Tongue (tissue), 2 donors: ENCODE measurements around the gene CTNND2. TPM values are rescaled to one million over a fixed set of nuclear protein-coding genes. Genes with fewer than 3 reads are reported as not detected.

ENCODE experiments used
- DNase-seq: peaks from one replicate; pipeline ENCODE4 v3.0.0-alpha.2; 2015
- total RNA-seq: library from RNA; depleted of rRNA; stranded (reverse); fragments of >200 nt; gene quantifications from one replicate; pipeline ENCODE4 v1.2.3, GENCODE V29; 2014

Gene CTNND2
- total RNA-seq, 1 donor from 2014 or later: 2.4 TPM

DNA sequence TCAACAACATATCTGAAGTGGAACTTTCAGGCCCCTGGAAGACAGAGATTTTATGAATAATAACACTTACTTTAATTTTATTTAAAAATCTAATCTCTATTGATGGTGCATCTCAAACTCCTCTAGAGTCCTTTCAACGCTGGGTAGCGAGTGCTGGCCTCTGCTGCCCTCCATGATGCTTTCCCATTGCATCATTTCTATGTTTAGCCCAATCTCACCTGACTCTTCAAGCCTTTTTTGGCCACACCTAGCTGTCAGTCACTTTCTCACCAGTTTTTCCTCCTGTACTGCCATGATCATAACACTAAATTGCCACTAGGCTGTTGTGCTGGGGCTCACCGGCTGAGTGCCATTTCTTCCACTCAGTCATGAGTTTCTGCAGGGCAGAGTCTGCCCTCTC lies 747.1 kb downstream of the CTNND2 start:
- DNase-seq: no peak

DNA sequence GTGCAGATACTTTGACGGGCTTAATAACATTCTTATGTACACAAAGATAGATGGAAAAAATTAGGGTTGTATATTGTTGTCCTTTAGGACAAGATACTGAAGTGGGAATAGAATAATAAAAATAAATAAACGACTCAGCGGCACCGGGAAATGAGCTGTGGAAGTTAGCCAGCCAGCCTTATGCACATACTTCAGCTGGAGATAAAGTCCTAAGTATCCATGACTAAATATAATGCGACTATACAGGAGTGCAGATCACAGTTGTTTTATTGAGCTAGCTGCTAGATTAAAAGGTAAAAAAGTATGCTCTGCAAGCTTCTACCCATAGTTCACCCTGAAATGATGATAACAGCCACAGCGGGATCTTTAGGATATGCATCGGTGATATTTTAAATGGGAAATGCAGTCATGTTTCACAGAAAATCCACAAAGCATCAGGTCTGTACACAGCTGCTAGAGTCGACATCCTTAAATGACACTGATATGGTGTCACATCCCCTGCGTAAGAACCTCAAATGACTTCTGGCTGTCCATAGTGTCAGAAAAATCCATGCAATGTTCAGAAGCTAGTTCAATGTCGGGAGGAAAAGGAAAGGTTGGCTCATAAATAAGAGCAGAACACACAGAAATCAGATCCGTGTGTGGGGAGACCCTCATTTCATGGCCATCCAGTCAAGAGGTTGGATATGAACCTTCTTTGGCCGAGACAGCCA lies 750.4 kb downstream of the CTNND2 start:
- DNase-seq: peak; percentile 35

DNA sequence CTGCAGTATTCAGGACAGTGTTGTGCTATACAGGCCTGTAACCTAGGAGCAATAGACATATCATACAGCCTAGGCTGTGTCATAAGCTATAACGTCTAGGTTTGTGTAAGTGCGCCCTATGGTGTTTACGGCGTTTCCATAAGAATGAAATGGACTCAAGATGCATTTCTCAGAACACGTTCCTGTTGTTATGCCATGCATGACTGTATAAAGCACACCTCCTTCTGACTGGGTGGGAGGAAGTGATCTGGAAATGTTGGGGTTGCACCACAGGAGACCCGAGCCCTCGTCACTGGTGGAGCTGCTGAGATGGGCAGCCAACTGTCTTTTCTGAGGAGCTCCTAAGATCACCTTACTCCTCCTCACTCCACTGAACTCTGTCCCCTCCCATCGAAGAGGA lies 751.9 kb downstream of the CTNND2 start:
- no peak for DNase-seq

DNA sequence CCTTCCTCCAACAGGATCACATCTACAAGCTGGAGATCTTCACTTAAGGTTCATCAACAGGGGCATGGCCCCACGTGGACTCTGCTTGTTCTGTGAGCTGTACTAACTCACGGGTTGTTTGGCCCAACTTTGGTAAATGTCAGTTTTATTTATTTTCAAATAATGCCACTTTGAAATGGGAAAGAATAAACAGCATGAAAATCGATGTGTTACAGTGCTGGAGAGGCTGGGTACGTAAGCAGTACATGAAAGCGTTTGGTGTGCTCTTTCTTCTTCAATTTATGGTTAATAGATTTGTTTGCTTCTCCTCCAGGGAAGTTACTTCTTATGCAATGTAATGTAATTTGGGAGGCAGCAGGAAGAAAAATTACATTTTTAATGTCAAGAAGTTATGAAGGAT lies 753.3 kb downstream of the CTNND2 start:
- no peak for DNase-seq

DNA sequence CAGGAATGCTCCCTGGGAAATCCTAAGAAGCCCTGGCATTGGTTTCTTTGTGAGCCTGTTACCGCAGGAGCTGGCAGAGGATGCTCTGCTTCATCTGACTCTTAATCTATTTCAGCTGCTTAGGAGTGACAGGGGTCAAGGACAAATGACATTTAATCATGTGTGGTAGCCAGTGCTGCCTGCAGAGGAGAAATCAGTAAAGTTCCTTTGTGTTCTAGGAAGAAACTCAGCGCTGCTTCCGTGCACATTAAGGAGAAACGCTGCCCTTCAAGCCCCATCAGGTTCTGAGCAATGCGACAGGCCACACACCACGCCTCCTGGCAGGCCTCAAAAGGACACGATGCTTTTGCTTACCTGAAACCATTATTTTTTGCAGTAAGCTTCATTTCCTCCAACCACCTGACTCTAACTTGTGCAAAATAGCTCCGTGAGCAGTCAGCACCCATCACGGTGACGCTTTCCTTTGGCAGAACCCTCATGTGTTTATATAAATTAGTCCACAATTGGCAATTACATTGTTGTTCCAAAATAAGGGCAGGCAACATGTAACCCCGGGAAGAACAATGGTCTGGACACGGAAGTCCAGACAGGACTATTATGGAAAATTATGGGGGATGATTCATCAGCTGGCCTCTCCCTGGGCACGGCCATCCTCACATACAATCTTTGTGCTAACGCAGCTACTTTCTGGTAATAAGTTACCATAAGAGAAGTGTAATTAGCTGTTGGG lies 755.3 kb downstream of the CTNND2 start:
- no peak for DNase-seq

DNA sequence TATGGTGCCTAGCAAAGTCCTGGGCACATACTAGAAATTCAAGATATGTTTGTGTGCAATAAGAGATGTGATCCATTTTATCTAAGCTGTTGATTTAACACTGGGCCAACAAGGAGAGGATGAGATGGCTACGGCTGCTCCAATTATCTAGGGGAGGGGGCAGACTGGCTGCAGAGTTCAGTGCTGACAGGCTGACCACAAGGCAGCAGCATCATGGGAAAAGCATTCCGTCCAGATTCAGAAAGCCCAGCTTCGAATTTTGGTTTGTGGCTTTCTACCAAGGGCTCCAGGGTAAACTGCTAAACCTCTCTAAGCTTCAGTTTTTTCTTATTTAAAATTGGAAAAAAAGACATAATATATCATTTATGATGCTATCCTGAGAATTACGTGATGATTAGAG lies 758.1 kb downstream of the CTNND2 start:
- no peak for DNase-seq

DNA sequence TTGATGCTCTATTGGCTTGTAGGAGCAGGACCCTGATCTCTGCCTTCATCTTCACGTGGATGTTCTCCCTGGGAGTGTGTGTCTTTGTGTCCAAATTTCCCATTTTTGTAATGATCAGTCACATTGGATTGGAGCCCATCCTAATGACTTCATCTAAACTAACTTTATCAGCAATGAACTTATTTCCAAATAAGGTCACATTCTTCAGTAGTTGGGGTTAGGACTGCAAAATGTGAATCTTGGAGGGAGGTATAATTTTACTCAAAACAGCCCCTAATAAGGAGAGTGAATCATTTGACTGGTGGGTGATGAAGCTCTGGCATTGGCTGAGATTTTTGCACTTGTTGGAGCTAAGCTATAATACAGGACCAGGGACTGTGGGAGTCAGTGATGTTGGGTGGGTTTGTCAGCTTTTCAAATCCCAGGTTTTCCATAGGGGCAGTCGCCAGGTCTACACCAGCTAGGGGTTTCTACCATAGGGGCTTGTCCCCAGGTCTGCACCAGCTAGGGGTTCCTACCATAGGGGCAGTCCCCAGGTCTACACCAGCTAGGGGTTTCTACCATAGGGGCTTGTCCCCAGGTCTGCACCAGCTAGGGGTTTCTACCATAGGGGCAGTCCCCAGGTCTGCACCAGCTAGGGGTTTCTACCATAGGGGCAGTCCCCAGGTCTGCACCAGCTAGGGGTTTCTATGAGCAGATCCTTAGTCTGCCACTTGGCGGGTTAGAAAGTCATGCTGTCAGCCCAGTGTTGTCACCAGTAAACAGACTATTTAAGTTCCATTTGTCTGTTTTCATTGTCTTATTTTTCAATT lies 760.6 kb downstream of the CTNND2 start:
- no peak for DNase-seq

DNA sequence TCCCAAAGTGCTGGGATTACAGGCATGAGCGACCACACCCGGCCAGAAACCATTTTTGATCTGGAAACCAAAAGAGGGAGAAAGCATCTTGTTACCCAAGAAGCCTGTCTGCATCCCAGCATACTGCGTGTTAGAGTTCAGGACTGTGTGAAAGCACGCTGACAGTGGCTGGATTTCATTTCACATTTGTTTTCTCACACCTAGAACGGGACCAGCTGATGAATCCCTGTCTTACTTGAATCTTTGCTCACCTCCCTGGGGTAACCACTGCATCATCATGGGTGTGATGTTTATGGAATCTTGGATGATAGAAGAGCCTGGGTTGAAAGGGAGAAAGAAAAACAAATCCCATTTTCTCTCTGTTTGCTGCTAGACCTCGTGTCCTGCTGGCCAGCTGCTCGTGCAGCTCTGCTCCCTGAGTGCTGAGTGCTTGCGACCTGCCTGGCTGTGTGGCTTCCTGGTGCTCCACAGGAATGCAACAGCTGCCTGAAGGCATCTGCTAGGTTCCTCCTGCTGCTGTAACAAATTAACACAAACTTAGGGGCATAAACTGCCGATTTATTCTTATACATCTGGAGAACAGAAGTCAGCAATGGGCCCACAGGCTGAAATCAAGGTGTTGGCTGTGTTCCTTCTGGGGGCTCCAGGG lies 764.9 kb downstream of the CTNND2 start:
- DNase-seq: peak; percentile 29

DNA sequence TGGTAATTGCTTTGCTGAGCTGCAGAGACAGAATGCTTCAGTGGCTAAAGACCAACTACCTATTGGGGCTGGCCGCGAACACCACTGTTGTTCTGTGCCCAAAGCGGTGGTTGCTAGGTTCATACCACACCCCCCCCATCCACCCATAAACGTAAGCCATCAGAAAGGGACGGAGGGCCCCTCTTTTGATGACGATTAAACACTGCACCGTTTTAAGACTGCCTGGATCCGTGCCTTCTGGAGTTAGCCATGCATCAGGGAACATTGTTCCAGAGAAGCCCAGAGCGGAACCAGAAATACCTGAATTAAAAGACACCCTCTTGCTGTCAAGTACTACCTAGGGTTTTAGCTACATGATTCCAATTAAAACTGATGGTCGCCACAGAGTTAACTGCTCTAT lies 774.1 kb downstream of the CTNND2 start:
- DNase-seq: no peak

DNA sequence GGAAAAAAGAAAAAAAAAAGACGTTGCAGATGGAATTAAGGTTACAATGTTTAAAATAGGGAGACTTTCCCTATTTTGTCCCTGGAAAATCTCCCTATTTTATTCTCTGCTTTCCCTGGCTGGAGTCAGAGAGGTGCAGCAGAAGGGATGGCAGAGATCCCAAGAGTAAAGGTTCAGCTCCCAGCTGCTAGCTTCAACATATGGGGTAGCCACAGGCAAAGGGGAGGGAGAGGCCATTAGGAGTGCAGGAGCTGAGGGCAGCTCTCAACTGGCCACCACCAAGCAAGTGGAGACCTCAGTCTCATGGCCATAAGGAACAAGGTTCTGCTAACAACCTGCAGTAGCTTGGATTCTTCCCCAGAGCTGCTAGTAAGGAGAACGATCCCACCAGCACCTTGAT lies 776.2 kb downstream of the CTNND2 start:
- DNase-seq: no peak

DNA sequence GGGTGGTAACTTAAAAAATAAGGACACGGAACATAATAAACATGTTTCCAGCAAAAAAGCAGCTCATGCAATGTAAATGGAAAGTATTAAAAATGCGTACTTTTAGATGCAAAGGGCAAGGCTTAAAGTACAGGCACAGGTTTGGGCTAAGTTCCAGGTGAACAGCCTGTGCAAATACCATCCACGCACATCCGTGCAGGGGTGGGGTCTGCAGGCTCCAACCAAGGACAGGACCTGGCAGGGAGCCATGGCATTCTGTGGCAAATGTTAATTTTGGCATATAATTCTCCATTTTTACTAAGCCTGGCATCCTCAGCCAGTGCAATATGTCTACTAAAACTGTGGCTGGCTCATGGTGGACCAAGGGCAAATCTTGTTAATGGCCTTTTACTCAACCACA lies 777.4 kb downstream of the CTNND2 start:
- DNase-seq: no peak

DNA sequence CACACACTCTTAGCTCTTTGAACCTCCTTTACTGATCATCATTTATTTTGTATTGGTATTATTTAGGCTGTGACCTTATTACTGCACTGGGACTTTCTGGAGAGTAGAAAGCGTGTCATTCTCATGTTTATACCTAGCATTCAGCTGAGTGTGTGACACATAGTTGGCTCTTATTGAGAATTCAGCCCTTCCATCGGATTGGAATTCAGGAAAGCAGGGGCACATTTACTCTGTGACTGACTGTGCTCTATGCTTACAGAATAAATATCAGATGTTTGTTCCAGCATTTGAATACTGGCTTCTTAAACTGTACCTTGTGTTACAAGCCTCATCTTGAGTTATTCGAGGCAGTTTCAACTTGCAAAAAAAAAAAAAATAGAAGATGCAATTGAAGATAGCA lies 782.4 kb downstream of the CTNND2 start:
- no peak for DNase-seq

DNA sequence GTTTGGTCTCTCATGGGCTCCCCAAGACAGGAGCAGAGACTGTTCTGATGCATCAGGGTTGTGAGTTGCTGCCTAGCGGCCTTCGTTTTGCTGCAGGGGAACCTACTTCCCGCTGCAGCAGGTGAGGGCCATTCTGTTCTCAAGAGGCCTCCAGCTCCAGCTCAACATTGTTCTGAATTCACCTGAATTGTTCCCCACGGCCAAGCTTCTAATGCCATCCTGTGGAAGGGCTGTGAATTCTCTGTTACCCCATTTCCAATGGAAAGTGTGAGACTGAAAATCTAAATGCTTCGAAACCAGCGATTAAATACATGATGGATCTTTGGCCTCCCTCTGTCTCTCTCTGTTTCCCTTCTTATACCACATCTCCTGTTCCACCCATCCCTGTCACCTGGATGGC lies 794.1 kb downstream of the CTNND2 start:
- DNase-seq: no peak

DNA sequence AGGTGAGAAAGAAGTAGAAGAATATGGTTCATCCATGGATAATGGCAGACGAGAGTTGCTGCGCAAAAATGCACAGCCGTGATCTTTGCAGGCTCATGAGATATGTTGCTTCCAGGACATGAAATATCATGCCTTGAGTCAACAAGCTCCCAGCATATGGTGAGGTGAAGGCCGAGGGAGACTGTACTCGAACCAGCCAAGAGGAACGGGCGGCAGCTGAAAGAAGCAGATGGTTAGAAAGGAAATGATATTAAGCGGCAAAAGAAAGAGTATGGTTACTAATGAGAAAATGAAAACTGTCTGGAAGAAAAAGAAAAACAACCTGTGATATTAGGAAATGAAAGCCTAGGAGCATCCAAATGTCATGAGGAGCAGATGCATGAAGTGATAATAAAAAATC lies 798.5 kb downstream of the CTNND2 start:
- no peak for DNase-seq

DNA sequence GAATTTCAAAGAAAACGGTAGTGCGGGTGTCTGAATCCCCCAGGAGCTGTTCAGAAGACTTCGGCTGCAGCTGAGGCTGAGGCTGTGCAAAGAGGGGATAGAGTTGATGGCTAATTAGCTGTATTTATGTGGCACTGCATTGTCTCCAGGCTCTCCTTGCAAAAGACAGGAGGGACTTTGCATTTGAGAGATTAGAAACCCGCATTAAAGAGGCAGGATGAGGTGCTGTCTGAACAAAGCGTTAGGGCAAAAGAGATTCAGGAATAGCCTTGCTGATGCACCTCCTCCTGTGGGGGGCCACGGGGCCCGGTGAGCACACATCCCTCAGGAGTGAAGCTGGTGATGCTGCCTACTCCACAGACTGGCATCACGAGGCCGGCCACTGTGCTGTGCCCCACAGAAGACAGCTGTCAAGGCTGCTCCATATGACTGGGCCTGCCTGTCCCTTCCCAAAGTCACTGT lies 799.6 kb downstream of the CTNND2 start:
- no peak for DNase-seq

DNA sequence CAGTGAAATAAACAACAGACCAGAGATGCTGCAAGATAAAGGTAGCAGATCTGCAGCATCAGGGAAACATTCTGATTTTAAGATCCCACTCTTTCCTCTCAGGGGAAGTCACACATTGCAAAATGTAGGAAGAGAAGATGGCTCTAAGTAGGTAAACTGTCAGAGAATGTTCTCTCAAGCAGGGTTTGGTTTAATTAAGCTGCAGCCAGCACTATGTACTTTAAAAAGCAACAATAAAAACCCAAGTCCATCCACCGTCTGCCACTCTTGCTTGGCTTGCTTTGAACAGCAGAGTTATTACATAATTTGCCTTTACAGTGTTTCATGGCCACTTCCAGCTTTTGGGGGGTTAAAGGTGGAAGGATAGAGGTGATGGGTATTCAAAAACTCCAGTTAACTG lies 800.0 kb downstream of the CTNND2 start:
- no peak for DNase-seq

DNA sequence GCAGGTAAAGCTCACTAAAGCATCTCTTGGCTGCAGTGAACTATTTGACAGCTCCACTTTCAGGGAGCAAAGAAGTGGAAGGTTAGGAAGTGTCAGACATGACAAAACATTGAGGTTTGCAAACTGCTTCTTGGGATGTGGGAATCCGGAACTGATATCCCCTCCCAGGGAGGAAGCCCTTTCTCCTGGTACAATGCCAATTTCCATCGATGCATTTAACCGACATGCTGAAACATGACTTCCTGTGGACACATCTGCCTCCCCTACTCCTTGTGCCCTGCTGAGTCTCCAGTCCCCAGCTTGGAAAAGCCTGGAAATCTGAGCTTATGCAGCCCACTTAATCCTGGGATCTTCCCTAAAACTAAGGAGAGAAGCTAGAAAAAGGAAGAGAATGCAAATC lies 820.1 kb downstream of the CTNND2 start:
- no peak for DNase-seq

DNA sequence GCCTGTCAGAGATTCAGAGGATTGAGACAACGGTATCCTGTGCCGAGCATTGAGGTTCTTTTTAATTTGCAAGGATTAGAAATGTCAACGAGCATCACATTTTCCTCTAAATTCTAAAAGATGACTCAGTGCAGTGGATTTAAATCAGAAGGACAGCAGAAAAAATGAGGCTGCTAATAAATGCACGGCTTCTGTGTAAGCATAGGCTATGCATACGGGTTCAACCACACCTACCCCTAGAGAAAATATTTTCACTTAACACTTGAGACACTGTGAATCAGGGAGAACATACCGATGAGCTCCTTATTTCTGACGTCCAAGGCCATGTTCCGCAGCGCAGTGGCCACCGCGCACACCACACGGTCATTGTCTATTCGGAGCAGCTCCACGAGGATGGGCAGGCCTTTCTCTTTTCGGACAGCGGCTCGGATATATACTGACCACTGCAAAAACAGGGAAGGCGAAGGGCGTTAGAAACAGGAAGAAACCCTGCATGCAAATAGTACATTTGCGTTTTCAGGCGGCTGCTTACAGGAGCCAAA lies 821.8 kb downstream of the CTNND2 start:
- DNase-seq: no peak

DNA sequence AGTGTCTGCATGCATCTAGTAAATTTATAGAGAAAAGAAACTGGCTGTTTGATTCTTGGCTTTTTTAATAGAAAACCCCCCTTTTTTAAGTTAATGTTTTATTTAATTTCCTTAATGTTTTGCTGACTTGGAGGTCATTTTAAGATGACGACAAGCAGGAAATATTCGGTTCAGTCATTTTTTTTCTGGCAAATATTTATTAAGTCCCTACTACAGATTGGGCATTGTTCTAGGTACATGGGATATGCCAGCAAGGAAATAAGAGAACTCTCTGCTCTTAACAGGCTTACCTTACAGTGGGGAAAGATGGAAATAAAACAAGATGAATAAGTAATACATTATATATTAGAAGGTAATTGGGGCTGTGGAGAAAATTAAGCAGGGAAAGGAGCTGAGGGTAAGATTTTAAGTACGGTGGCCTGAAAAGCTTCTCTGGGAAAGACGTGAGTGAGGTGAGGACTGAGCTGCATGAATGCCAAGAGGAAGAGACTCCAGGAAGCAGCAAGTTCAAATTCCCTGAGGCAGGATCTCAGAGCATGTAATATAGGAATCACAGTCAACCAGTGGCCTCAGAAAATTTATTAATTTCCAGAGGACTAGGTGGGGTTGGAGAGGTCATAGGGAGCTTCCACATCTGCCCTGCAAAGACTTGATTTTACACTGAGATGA lies 827.2 kb downstream of the CTNND2 start:
- DNase-seq: no peak

DNA sequence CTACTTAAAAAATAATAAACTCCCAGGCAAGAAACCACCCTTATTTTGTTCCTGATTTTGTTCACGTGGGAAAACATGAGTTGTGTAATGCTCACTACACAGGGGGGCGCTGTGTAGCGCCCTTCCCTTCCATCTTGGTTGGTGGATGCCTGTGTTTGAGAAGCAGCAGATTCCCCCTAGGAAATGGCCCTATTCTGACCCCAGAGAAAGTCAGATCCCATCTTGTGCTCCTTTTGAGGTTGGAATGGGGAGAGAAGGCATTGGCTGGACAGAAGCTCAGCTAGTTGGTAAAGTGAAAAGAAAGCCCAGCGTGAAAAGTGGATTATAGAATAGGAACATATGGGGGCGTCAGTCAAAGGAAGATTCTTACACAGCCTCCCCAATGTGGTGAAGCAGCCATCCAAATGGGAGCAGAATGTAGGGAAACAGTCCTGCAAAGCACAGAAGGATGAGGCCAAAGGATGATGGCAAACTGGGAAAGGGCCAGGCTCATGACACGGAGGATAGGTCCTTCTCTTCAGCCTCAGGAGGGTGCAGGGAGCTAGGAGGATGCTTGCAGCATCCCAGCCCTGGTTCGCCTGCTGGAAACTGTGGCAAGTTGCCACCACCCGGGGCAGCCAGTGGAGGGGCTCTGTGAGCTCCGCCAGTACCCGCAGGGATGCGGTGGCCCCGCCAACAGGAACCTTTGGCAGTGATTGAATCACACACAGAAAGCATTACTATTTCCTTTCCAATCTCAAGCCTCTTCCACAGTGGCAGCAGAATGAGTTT lies 829.0 kb downstream of the CTNND2 start:
- peak; percentile 70 for DNase-seq

DNA sequence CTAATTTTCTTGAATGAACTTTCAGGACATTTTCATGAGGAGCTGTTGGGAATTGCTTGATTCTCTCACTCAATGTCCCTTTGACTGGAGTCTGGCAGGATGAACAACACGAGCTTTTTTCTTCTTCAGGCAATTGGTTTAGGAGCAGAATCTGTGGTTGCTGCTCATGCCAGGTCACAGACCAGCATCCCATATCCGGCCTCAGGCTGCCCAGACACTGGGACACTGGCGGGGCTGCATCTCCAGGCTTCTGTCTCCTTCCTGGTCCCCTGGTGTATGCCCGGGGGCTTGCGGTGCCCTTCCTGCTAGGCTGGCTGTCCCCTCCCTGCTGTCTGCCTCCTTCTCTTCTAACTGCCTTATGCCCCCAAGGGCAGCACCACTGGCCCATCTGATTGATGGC lies 831.7 kb downstream of the CTNND2 start:
- DNase-seq: no peak
